ENCODE data around the gene A3GALT2. TPM values are rescaled to one million over a fixed set of nuclear protein-coding genes. Genes with fewer than 3 reads are reported as not detected.

The A3GALT2 gene
- polyA plus RNA-seq, 1 donor from 2014 or later: 0.35 TPM

DNA sequence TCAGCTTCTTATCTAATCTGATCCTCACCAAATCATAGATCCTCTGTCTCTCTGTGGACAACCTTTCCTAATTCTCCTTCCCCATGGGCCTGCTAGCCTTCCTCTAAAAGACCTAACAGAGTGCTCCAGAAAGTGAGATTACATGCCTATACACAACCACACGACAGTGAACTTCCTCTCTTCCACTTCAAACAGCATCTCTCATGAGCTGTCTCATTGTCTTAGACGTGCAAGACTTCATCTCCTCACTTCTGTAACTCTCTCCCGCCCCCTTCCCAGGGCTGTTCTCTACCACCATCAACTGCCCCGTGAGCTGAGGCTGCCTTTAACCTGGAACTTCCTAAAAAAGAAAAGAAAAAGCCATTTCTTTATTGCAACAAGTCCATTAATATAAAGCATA, 14.1 kb upstream of the A3GALT2 start:
- no peak overlapping the region for H2AFZ ChIP-seq (ENCODE audit: low read depth, low read length)
- H3K79me2 ChIP-seq (replicated peaks; ENCODE audit: insufficient read depth, low read length): peaks cover 76% of the 10 kb centered on the region
- no peaks in the 10 kb centered on the region for H3K27me3 ChIP-seq (ENCODE audit: insufficient read depth, low read depth, low read length)
- TF ChIP-seq MXI1 (conservative IDR thresholded peaks at IDR 0.05; ENCODE audit: poor library complexity, severe bottlenecking) (no peak), REST (IDR thresholded peaks at IDR 0.05; ENCODE audit: borderline replicate concordance) (no peak), RAD21 (conservative IDR thresholded peaks at IDR 0.05) (no peak), EZH2 (IDR thresholded peaks at IDR 0.05; ENCODE audit: borderline replicate concordance, insufficient read depth, low read length, poor library complexity, severe bottlenecking) (no peak), EP300 (conservative IDR thresholded peaks at IDR 0.05; ENCODE audit: poor library complexity, severe bottlenecking) (no peak), POLR2AphosphoS5 (IDR thresholded peaks at IDR 0.05) (no peak), CTCF (IDR thresholded peaks at IDR 0.05; ENCODE audit: poor library complexity, severe bottlenecking) (no peak), SMC3 (conservative IDR thresholded peaks at IDR 0.05; ENCODE audit: poor library complexity) (no peak)
- H3K4me3 ChIP-seq (ENCODE audit: low read length): no peak overlapping the region
- no peak overlapping the region for H3K4me2 ChIP-seq (ENCODE audit: low read length)
- peaks cover 41% of the 10 kb centered on the region for H4K20me1 ChIP-seq (ENCODE audit: insufficient read depth)
- no peaks in the 10 kb centered on the region for H3K9me2 ChIP-seq (ENCODE audit: insufficient read depth, low read length)
- H3K36me3 ChIP-seq (ENCODE audit: insufficient read depth, low read length): peaks cover 26% of the 10 kb centered on the region
- H3K9ac ChIP-seq (ENCODE audit: low read length): no peak overlapping the region
- no peak overlapping the region for H3K27ac ChIP-seq (ENCODE audit: low read length)
- H3F3A ChIP-seq (ENCODE audit: insufficient read depth, low read length, poor library complexity, severe bottlenecking): no peaks in the 10 kb centered on the region
- no peaks in the 10 kb centered on the region for H3K9me3 ChIP-seq (ENCODE audit: low read length)

- Histone ChIP-seq H3K36me3 (ENCODE audit: insufficient read depth, low read length) (peaks cover 32% of the 10 kb centered on the region), H3K9me2 (ENCODE audit: insufficient read depth, low read length) (no peaks in the 10 kb centered on the region), H3K27me3 (ENCODE audit: insufficient read depth, low read depth, low read length) (no peaks in the 10 kb centered on the region), H3K4me2 (ENCODE audit: low read length) (no peak overlapping the region), H3K9ac (ENCODE audit: low read length) (no peak overlapping the region), H3K9me3 (ENCODE audit: low read length) (no peaks in the 10 kb centered on the region), H3K27ac (ENCODE audit: low read length) (no peak overlapping the region), H4K20me1 (ENCODE audit: insufficient read depth) (peaks cover 33% of the 10 kb centered on the region), H3K4me3 (ENCODE audit: low read length) (no peak overlapping the region), H2AFZ (ENCODE audit: low read depth, low read length) (no peak overlapping the region), H3F3A (ENCODE audit: insufficient read depth, low read length, poor library complexity, severe bottlenecking) (no peaks in the 10 kb centered on the region), H3K79me2 (replicated peaks; ENCODE audit: insufficient read depth, low read length) (peaks cover 67% of the 10 kb centered on the region)
- TF ChIP-seq TAF1 (IDR thresholded peaks at IDR 0.05; ENCODE audit: low read depth) (no peak), POLR2AphosphoS5 (IDR thresholded peaks at IDR 0.05) (peak; percentile 1)
Measured at GRCh38 chr1:33334081-33334552, 13.2 kb upstream of the A3GALT2 start.

- peaks cover 60% of the 10 kb centered on the region for H3K79me2 ChIP-seq (replicated peaks; ENCODE audit: insufficient read depth, low read length)
- H4K20me1 ChIP-seq (ENCODE audit: insufficient read depth): peaks cover 27% of the 10 kb centered on the region
- H3K4me3 ChIP-seq (ENCODE audit: low read length): no peak overlapping the region
Measured at GRCh38 chr1:33332881-33333280, 12.0 kb upstream of the A3GALT2 start.

More at GRCh38 chr1:33332881-33333280, 12.0 kb upstream of the A3GALT2 start:
- no peaks in the 10 kb centered on the region for H3F3A ChIP-seq (ENCODE audit: insufficient read depth, low read length, poor library complexity, severe bottlenecking)
- TF ChIP-seq EZH2 (IDR thresholded peaks at IDR 0.05; ENCODE audit: borderline replicate concordance, insufficient read depth, low read length, poor library complexity, severe bottlenecking) (no peak), POLR2AphosphoS5 (IDR thresholded peaks at IDR 0.05) (peak; percentile 42)
- H3K36me3 ChIP-seq (ENCODE audit: insufficient read depth, low read length): peaks cover 39% of the 10 kb centered on the region
- H3K27me3 ChIP-seq (ENCODE audit: insufficient read depth, low read depth, low read length): no peaks in the 10 kb centered on the region
- no peaks in the 10 kb centered on the region for H3K9me3 ChIP-seq (ENCODE audit: low read length)
- H3K4me2 ChIP-seq (ENCODE audit: low read length): no peak overlapping the region
- H3K27ac ChIP-seq (ENCODE audit: low read length): no peak overlapping the region
- H2AFZ ChIP-seq (ENCODE audit: low read depth, low read length): no peak overlapping the region
- no peaks in the 10 kb centered on the region for H3K9me2 ChIP-seq (ENCODE audit: insufficient read depth, low read length)
- H3K9ac ChIP-seq (ENCODE audit: low read length): no peak overlapping the region
